Measurements from ENCODE around the gene MGAT5.

DNA sequence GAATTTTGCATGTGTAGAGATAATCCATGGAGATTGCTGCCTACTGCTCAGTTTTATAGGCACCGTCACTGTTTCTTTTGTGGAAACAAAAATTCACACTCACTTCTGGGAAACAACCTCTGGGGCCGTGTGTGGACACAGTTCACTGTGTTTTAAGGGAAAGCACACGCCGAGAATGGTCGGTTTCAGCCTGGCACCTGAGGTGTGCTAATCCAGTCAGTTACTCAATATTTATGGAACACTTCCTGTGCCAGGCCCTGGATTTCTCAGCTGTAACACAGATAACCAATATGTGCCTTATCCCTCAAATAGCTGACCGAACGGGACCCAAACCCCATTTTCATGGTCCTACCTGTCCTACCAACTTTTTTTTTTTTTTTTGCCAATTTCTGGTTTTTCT lies 179.6 kb downstream of the MGAT5 start:
- TF ChIP-seq, protein P1, sequence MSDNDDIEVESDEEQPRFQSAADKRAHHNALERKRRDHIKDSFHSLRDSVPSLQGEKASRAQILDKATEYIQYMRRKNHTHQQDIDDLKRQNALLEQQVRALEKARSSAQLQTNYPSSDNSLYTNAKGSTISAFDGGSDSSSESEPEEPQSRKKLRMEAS (IDR thresholded peaks at IDR 0.05) = no peak
- TF ChIP-seq TEAD4 (IDR thresholded peaks at IDR 0.05) = no peak
- no peak for TF ChIP-seq CEBPB (IDR thresholded peaks at IDR 0.05)
- no peak for TF ChIP-seq EP300 (IDR thresholded peaks at IDR 0.05; ENCODE audit: borderline replicate concordance)
- TF ChIP-seq USF1 (IDR thresholded peaks at IDR 0.05) = no peak
- TF ChIP-seq NFIC (IDR thresholded peaks at IDR 0.05) = no peak
- TF ChIP-seq FOXM1 (IDR thresholded peaks at IDR 0.05; ENCODE audit: borderline replicate concordance, low read depth) = no peak
- no peak for TF ChIP-seq ZBTB7A (IDR thresholded peaks at IDR 0.05; ENCODE audit: low read depth)
